Measurements from ENCODE around the gene CMSS1.

The CMSS1 gene

DNA sequence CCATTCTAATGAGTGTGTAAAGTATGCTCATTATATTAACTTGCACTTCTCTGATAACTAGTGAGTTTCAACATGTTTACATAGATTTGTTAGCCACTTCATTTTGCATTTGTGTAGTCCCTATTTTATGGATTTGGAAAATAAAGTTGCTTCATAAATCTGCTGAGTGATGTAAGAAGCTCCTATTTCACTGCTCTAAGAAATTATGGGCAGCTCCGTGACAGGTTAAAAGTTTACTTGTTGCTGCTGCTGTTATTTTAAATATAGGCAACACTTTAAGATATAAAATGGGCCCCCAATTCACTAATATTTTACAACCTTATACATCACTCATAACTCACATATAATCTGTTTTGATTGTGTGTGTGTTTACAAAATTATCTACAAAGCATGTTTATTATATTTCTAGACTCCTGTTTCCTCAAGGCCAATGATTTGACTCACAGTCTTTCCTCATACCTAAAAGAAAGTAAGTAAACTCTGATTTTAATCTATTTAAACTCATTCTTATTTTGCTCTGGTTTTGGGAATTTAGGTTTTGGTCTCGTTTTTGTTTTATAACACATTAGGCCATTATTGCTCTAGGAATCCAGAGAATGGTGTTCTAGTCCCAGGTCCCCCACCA lies 348.4 kb downstream of the CMSS1 start:
- TF ChIP-seq, protein P1, sequence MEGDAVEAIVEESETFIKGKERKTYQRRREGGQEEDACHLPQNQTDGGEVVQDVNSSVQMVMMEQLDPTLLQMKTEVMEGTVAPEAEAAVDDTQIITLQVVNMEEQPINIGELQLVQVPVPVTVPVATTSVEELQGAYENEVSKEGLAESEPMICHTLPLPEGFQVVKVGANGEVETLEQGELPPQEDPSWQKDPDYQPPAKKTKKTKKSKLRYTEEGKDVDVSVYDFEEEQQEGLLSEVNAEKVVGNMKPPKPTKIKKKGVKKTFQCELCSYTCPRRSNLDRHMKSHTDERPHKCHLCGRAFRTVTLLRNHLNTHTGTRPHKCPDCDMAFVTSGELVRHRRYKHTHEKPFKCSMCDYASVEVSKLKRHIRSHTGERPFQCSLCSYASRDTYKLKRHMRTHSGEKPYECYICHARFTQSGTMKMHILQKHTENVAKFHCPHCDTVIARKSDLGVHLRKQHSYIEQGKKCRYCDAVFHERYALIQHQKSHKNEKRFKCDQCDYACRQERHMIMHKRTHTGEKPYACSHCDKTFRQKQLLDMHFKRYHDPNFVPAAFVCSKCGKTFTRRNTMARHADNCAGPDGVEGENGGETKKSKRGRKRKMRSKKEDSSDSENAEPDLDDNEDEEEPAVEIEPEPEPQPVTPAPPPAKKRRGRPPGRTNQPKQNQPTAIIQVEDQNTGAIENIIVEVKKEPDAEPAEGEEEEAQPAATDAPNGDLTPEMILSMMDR (IDR thresholded peaks at IDR 0.05; ENCODE audit: insufficient read depth, low read length), result no peak
- no peak for TF ChIP-seq POLR2AphosphoS5 (IDR thresholded peaks at IDR 0.05; ENCODE audit: low read depth)
- no peak for TF ChIP-seq GABPA (IDR thresholded peaks at IDR 0.05; ENCODE audit: low read depth)
- no peak for TF ChIP-seq SPI1 (IDR thresholded peaks at IDR 0.05; ENCODE audit: borderline replicate concordance, low read depth)
- TF ChIP-seq, protein P2, sequence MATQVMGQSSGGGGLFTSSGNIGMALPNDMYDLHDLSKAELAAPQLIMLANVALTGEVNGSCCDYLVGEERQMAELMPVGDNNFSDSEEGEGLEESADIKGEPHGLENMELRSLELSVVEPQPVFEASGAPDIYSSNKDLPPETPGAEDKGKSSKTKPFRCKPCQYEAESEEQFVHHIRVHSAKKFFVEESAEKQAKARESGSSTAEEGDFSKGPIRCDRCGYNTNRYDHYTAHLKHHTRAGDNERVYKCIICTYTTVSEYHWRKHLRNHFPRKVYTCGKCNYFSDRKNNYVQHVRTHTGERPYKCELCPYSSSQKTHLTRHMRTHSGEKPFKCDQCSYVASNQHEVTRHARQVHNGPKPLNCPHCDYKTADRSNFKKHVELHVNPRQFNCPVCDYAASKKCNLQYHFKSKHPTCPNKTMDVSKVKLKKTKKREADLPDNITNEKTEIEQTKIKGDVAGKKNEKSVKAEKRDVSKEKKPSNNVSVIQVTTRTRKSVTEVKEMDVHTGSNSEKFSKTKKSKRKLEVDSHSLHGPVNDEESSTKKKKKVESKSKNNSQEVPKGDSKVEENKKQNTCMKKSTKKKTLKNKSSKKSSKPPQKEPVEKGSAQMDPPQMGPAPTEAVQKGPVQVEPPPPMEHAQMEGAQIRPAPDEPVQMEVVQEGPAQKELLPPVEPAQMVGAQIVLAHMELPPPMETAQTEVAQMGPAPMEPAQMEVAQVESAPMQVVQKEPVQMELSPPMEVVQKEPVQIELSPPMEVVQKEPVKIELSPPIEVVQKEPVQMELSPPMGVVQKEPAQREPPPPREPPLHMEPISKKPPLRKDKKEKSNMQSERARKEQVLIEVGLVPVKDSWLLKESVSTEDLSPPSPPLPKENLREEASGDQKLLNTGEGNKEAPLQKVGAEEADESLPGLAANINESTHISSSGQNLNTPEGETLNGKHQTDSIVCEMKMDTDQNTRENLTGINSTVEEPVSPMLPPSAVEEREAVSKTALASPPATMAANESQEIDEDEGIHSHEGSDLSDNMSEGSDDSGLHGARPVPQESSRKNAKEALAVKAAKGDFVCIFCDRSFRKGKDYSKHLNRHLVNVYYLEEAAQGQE (IDR thresholded peaks at IDR 0.05; ENCODE audit: insufficient replicate concordance, low read depth), result no peak
- Histone ChIP-seq H3K4me3 (replicated peaks; ENCODE audit: insufficient read depth, low read length) (no peak overlapping the region), H3K27ac (replicated peaks) (no peak overlapping the region), H3K27me3 (ENCODE audit: insufficient read depth, poor library complexity, severe bottlenecking) (no peaks in the 10 kb centered on the region)
- no peak for DNase-seq (ENCODE audit: low read depth in 1 of 2, low spot score in 1 of 2)

DNA sequence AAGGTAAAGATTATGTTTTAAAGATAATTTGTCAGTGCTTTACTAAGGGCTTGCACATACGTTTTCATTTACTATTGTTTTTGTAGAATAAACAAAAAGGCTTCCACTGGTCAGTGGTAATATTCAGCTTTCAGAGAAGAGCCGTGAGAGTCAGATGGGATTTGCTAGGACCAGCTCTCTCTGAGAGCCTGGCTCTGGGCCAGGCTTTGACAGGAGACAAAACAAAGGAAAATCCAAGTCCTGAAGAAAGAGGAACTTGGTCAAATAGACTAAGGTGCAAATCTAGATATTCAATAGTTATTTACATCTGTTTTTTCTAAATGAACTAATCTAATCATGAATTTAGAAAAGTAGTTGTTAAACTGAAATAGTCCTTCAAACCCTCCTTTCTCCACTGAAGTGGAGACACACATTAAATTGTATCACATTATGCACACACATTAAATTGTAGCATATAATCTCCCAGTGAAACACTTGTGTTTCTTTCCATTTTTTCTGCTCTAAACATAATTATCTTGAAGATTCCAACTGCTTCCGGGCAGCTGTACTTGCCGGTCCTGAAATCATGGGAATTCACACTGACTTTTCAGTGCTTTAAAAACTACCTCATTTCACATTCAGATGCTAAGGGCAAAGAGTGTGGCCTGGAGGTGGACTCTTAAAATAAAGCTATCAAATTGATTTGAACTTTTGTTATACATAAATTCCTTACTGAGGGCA lies 351.7 kb downstream of the CMSS1 start:
- no peaks in the 10 kb centered on the region for H3K27me3 ChIP-seq (ENCODE audit: insufficient read depth, poor library complexity, severe bottlenecking)
- TF ChIP-seq, protein P2 (IDR thresholded peaks at IDR 0.05; ENCODE audit: insufficient replicate concordance, low read depth), result no peak
- TF ChIP-seq POLR2AphosphoS5 (IDR thresholded peaks at IDR 0.05; ENCODE audit: low read depth) (no peak), GABPA (IDR thresholded peaks at IDR 0.05; ENCODE audit: low read depth) (no peak), SPI1 (IDR thresholded peaks at IDR 0.05; ENCODE audit: borderline replicate concordance, low read depth) (no peak)
- TF ChIP-seq, protein P1 (IDR thresholded peaks at IDR 0.05; ENCODE audit: insufficient read depth, low read length), result no peak
- H3K27ac ChIP-seq (replicated peaks), result no peak overlapping the region
- no peak for DNase-seq (ENCODE audit: low read depth in 1 of 2, low spot score in 1 of 2)
- H3K4me3 ChIP-seq (replicated peaks; ENCODE audit: insufficient read depth, low read length), result no peak overlapping the region

DNA sequence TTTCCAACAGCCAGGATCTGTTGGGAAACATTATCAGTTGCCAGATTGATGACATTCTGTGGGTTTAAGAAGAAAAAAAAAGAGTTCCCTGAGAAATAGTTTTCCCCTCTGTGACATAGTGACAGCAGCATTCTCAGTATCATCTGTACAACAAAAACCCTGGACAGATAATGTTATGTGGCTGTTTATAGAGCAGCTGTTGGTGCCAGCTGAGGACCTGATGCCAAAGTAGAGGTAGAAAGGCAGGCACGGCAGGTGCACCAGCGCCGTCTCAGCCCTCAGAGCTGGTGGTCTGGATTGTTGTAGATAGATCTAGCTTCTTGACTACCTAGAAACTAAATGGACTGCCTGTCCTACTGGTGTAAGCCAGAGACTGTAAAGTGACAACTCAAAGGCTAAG lies 352.8 kb downstream of the CMSS1 start:
- Histone ChIP-seq H3K27me3 (ENCODE audit: insufficient read depth, poor library complexity, severe bottlenecking) (no peaks in the 10 kb centered on the region), H3K4me3 (replicated peaks; ENCODE audit: insufficient read depth, low read length) (no peak overlapping the region), H3K27ac (replicated peaks) (no peak overlapping the region)
- DNase-seq (ENCODE audit: low read depth in 1 of 2, low spot score in 1 of 2), result no peak
- TF ChIP-seq, protein P2 (IDR thresholded peaks at IDR 0.05; ENCODE audit: insufficient replicate concordance, low read depth), result no peak
